C4-2B (cell line): ENCODE data around the gene ARAP1.

Experiments
- CTCF ChIP-seq: fragments of 450-650 bp; conservative IDR thresholded peaks from 2 replicates; pipeline ENCODE4 v1.5.1; 2017; ENCODE audit warnings: mild to moderate bottlenecking
- ZFX ChIP-seq: fragments of 450-650 bp; IDR thresholded peaks from 2 replicates; pipeline ENCODE4 v1.6.1; 2017

GRCh38 chr11:72712168-72712751, 39.9 kb downstream of the ARAP1 start:
- no peak for TF ChIP-seq CTCF
- no peak for TF ChIP-seq ZFX
